Measurements from ENCODE around the gene CCDC97.
"Not testable (repeated sequence)": the region's sequence is repeated elsewhere in the genome, so short reads cannot be mapped to it uniquely, and the experiment has no call there.

The CCDC97 gene

DNA sequence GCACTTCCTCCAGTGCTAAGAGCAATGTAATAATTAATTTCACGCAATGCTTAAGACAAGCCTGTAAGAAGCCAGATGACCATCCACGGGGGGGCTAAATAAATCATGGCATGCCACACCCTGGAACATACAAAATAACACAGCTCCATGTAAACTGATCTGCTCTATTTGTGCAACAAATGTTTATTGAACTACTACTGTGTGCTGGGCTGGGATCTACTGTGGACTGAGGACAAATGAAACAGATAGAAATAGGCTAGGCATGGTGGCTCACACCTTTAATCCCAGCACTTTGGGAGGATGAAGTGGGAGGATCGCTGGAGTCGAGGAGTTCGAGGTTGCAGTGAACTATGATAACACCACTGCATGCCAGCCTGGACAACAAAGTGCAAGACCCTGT is 22.5 kb downstream of the CCDC97 start:
- no peak for DNase-seq (ENCODE audit: low spot score)
- in situ Hi-C loops (cut with MboI; ENCODE audit: low sequenced_read_pairs, unreplicated experiment) = no loop called here
- TF ChIP-seq, protein P1, sequence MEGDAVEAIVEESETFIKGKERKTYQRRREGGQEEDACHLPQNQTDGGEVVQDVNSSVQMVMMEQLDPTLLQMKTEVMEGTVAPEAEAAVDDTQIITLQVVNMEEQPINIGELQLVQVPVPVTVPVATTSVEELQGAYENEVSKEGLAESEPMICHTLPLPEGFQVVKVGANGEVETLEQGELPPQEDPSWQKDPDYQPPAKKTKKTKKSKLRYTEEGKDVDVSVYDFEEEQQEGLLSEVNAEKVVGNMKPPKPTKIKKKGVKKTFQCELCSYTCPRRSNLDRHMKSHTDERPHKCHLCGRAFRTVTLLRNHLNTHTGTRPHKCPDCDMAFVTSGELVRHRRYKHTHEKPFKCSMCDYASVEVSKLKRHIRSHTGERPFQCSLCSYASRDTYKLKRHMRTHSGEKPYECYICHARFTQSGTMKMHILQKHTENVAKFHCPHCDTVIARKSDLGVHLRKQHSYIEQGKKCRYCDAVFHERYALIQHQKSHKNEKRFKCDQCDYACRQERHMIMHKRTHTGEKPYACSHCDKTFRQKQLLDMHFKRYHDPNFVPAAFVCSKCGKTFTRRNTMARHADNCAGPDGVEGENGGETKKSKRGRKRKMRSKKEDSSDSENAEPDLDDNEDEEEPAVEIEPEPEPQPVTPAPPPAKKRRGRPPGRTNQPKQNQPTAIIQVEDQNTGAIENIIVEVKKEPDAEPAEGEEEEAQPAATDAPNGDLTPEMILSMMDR (IDR thresholded peaks at IDR 0.05; ENCODE audit: borderline replicate concordance, control extremely low read depth, extremely low read depth, insufficient read depth, missing control alignments) = no peak

DNA sequence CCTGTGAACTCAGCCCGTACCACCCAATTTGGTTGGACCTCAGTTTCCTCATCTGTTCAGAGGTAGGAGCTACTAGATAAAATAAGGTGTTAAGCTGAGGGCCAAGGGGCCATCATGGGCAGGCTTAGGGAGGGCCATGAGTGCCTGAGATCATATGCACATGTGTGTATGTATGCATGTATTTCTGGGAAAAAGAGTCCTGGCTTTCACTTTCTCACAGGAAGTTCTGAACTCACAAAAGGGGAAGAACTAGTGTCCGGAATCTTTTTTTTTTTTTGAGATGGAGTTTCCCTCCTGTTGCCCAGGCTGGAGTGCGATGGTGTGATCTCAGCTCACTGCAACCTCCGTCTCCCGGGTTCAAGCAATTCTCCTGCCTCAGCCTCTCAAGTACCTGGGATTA is 24.8 kb downstream of the CCDC97 start:
- TF ChIP-seq, protein P1 (IDR thresholded peaks at IDR 0.05; ENCODE audit: borderline replicate concordance, control extremely low read depth, extremely low read depth, insufficient read depth, missing control alignments) = no peak
- in situ Hi-C loops (cut with MboI; ENCODE audit: low sequenced_read_pairs, unreplicated experiment) = no loop called here
- no peak for DNase-seq (ENCODE audit: low spot score)

DNA sequence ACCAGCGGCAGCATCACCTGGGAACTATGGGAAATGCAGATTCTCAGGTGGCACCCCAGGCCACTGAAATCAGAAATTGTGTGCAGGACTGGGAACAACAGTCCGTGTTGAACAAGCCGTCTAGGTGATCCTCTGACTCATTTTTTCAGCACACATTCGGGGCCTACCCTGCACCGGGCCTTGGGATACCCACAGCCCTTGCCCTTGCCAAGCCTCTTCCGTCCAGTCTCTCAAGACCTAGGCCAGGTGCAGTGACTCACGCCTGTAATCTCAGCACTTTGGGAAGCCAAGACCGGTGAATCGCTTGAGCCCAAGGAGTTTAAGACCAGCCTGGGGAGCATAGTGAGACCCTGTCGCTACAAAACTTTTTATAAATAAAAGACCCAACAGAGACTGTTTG is 25.5 kb downstream of the CCDC97 start:
- DNase-seq (ENCODE audit: low spot score) = no peak
- in situ Hi-C loops (cut with MboI; ENCODE audit: low sequenced_read_pairs, unreplicated experiment) = no loop called here
- TF ChIP-seq, protein P1 (IDR thresholded peaks at IDR 0.05; ENCODE audit: borderline replicate concordance, control extremely low read depth, extremely low read depth, insufficient read depth, missing control alignments) = no peak

DNA sequence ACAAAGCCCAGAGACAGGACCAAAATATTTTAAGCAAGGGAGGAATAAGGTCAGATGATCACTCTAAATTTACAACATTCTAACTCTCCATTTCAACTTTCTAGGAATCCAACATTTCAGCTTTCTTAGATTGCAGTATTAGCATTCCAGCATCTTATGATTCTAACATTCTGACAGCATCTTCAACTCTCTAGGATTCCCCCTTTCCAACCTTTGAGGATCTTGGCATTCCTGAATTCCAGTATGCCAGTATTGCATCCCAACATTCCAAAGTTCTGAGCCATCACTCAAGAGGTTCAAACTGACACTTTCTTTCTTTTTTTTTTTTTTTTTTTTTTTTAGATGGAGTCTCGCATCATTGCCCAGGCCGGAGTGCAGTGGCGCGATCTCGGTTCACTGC is 30.0 kb downstream of the CCDC97 start:
- TF ChIP-seq, protein P1 (IDR thresholded peaks at IDR 0.05; ENCODE audit: borderline replicate concordance, control extremely low read depth, extremely low read depth, insufficient read depth, missing control alignments) = no peak
- no peak for DNase-seq (ENCODE audit: low spot score)
- in situ Hi-C loops (cut with MboI; ENCODE audit: low sequenced_read_pairs, unreplicated experiment) = no loop called here

DNA sequence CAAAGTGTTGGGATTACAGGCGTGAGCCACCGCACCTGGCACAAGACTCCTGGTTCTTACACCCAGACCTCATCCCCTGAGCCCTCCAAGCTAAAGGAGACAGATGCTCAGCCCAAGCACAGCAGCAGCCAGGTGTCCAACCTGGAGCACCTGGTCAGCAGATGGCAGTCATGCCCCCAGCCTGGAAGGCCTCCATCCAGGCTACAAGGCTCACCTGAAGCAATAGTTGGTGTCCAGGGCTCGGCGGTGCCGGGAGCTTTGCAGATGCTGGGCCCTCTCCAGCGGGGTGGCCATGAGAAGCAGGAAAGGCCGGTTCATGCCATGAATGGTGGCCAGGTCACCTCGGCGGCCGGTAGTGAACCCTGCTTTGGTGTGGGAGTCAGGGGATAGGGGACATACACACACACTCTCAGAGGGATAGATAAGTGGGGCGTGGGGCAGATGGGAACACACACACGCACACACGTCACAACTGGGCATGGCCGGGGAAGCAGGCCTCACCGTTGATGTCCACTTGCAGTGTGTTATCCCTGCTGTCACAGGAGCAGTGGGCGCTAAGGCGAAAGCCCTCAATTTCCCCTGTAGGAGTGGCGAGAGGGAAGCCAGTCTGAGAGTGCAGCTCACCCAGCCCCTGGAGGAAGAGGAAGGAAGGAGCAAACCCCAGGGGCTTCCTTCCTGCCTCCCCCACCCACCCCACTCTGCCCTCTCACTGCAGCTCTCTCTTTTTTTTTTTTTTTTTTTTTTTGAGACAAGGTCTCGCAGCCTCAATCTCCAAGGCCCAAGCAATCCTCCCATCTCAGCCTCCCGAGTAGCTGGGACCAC is 31.9 kb downstream of the CCDC97 start:
- no peak for DNase-seq (ENCODE audit: low spot score)
- in situ Hi-C loops (cut with MboI; ENCODE audit: low sequenced_read_pairs, unreplicated experiment) = no loop called here
- TF ChIP-seq, protein P1 (IDR thresholded peaks at IDR 0.05; ENCODE audit: borderline replicate concordance, control extremely low read depth, extremely low read depth, insufficient read depth, missing control alignments) = no peak

DNA sequence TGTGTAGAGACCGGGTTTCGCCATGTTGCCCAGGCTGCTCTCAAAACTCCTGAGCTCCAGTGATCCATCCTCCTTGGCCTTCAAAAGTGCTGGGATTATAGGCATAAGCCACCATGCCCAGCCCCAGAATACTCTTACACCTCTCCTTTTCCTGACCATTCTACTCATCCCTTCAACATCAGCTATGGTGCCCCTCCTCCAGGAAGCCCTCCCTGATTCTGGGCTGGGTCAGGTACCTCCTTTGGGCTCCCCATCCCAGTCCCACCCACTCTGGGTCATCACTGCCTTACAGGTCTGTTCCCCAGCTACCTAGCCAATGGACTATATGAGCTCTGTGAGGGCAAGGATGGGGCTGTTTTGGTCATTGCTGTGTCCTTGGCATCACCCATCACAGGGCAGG is 34.2 kb downstream of the CCDC97 start:
- DNase-seq (ENCODE audit: low spot score) = no peak
- TF ChIP-seq, protein P1 (IDR thresholded peaks at IDR 0.05; ENCODE audit: borderline replicate concordance, control extremely low read depth, extremely low read depth, insufficient read depth, missing control alignments) = no peak
- in situ Hi-C loops (cut with MboI; ENCODE audit: low sequenced_read_pairs, unreplicated experiment) = no loop called here

DNA sequence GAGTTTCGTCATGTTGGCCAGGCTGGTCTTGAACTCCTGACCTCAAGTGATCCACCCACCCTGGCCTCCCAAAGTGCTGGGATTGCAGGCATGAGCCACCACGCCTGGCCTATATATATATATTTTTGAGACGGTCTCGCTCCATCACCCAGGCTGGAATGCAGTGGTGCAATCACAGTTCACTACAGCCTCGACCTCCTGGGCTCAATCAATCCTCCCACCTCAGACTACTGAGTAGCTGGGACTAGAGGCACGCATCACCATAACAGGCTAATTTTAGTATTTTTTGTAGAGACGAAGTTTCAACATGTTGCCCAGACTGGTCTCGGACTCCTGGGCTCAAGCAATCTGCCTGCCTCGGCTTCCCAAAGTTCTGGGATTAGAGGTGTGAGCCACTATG is 36.9 kb downstream of the CCDC97 start:
- DNase-seq (ENCODE audit: low spot score); in situ Hi-C loops (cut with MboI; ENCODE audit: low sequenced_read_pairs, unreplicated experiment): not testable (repeated sequence)
